Epithelial cell of esophagus (primary cell): ENCODE measurements around the gene ABCA10.
A peak's percentile ranks its signal among the peaks of the same experiment; 100 is the strongest.

Experiments used
- DNase-seq: peaks from one replicate; pipeline ENCODE4 v3.0.0; 2010; ENCODE audit warnings: low read depth
- H3K4me3 ChIP-seq: 2 replicates; pipeline ENCODE4 v1.5.1; 2011; ENCODE audit warnings: mild to moderate bottlenecking, low read length, control low read depth
- CTCF ChIP-seq: IDR thresholded peaks from 2 replicates; pipeline ENCODE4 v1.5.1; 2011; ENCODE audit warnings: low read depth, mild to moderate bottlenecking, low read length, control low read depth, inconsistent platforms; ENCODE audit not compliant: insufficient read depth; ENCODE audit errors: missing control alignments

ABCA10 gene

DNA sequence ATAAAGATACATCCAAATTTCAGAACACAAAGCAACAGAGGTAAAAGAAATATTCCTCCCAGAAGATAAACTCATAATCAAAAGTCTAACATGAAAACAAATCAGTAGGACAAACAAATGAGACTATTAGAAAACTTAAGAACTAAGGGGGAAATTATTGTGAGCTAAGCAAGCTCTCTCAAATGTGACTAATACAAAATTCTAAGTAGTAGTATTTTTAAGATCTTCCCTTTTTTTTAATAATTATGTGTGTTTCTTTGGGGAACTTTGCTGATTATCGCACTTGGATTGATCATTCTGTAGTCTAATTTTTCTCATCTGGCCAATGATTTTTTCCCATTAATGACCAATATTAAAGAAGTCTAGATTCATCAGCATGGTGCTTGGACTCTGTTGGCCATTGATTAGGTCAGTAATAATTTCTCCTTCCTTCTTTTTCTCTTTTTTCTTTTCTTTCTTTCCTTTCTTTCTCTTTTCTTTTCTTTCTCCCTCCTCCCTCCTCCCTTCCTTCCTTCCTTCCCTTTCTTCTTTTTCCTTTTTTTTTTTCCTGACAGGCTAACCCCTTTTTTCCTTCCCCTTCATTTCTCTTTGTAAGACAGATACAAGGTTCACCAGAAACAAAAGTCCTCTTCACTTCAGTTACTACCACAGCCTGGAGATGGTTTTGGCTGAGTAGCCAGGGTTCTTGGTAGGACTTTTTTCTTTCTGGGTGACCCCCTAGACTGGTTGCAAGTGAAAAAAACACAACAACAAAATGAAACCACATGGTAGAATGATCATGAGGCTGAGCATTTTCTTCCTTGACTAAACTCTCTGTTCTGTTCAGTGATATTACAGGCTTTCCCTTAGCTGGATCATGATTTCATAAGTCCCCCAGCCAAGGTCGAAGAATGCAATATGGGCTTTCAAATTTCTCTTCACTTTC lies 84.0 kb downstream of the ABCA10 start:
- DNase-seq = no peak
- TF ChIP-seq CTCF = no peak
- H3K4me3 ChIP-seq = no peak overlapping the region

DNA sequence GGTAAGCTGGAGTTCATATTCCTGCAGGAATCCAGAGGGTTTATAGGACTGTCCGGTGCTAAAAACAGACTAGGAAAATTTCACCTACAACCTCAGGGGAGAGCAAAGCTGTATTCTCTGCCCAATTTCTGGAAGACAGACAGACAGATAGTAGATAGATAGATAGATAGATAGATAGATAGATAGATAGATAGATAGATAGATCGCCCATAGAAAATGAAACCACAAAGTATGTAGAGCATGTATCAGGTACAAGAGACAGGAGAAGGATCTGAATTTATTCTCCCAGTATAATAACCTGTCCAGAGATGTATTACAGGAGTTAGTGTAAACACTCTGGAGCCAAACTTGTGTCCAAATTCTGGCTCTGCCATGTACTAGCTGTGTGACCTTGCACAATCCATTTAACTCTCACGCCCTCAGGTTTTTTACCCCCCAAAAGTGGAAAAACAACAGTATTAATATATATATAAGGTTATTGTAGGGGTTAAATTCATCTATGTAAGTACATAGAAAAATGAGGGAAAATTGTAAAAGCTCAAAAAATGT lies 84.9 kb downstream of the ABCA10 start:
- H3K4me3 ChIP-seq = no peak overlapping the region
- no peak for TF ChIP-seq CTCF
- DNase-seq = no peak

DNA sequence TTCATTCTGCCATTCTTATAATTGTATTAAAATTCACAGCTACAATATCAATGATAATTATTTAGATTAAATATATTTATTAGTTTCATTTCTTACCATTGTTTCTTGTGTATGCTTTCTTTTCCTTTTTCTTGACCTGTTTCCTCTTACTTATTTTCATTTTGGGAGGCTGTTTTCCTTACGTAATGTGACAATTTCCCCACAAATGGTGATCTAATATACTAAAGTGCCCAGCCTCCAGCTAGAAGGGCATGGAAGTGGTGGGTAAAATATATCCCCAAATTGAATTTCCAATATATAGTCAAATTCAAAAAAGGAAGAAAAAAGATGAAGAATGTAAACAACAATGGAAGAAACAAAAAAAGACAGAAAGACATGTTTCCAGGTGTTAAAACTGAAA lies 85.5 kb downstream of the ABCA10 start:
- DNase-seq = no peak
- TF ChIP-seq CTCF = no peak
- H3K4me3 ChIP-seq = no peak overlapping the region

GRCh38 chr17:69142175-69142802 lies 86.3 kb downstream of the ABCA10 start:
- no peak overlapping the region for H3K4me3 ChIP-seq
- DNase-seq = peak; percentile 18
- no peak for TF ChIP-seq CTCF

- no peak within 1 kb of the TSS for H3K4me3 ChIP-seq
- TF ChIP-seq CTCF = no peak
These were observed 87.0 kb downstream of the ABCA10 start, which contains the start of gene ABCA6 for GRCh38 chr17:69141431-69142174. ABCA6 (minus strand) TSS chr17:69141895; CDS start chr17:69140703, 1,192 bp downstream.

DNA sequence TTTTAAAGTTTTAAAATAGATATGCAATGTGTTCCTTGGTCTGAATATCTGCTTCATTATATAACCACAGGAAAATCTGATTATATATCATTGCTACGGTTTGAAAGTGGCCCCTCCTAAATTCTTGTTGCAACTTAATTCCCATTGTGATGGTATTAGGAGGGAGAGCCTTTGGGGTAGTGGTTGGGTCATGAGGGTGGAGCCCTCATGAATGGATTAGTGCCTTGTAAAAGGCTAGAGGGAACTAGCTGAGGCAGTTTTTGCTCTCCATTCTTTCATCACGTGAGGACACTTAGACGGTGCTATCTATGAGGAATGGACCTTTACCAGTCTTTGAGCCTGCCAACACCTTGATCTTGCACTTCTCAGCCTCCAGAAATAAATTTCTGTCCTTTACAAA lies 94.5 kb downstream of the ABCA10 start:
- no peak overlapping the region for H3K4me3 ChIP-seq
- DNase-seq = no peak
- no peak for TF ChIP-seq CTCF

More at GRCh38 chr17:69141431-69142174, 87.0 kb downstream of the ABCA10 start, which contains the start of gene ABCA6:
- DNase-seq = peak; percentile 36
